ENCODE results near the gene GRIP1.

GRIP1 gene

GRCh38 chr12:66598608-66599007 is 80.3 kb downstream of the GRIP1 start:
- Histone ChIP-seq H3K4me3 (ENCODE audit: insufficient read depth, low read length, poor library complexity, severe bottlenecking) (no peak overlapping the region), H3K27me3 (ENCODE audit: low read length) (no peaks in the 10 kb centered on the region), H3F3A (ENCODE audit: insufficient read depth) (no peaks in the 10 kb centered on the region), H4K20me1 (ENCODE audit: low read depth, low read length) (no peaks in the 10 kb centered on the region), H3K9ac (ENCODE audit: low read length) (no peak overlapping the region), H3K4me2 (ENCODE audit: low read depth, low read length, poor library complexity, severe bottlenecking) (no peak overlapping the region), H3K79me2 (ENCODE audit: insufficient read depth, low read length) (no peaks in the 10 kb centered on the region), H3K27ac (ENCODE audit: low read depth, low read length) (no peak overlapping the region), H3K36me3 (ENCODE audit: low read length) (no peaks in the 10 kb centered on the region), H3K9me2 (replicated peaks; ENCODE audit: insufficient read depth, low read length) (no peaks in the 10 kb centered on the region), H2AFZ (ENCODE audit: low read depth, low read length, severe bottlenecking) (no peak overlapping the region), H3K9me3 (ENCODE audit: insufficient read depth, low read length) (no peaks in the 10 kb centered on the region)
- no peak for TF ChIP-seq EZH2phosphoT487 (conservative IDR thresholded peaks at IDR 0.05; ENCODE audit: low read length)

DNA sequence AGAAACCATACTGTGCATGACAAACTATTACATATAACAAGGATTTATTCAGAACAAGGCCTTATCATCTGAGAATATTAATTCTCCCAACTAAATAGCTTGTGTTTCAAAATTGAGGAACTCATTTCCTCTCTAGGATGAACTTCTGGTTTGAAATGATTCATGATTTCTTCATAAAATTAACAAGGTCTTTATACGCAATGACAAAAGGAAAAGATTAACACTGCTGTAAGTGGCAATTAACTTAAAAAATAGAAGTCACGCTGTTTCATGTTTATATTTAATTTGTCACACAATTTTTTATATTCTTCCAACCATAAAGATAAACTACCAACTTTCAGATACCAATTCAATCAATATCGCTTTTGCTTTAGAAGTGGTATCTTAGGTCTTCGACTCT is 80.8 kb downstream of the GRIP1 start:
- no peaks in the 10 kb centered on the region for H3K27me3 ChIP-seq (ENCODE audit: low read length)
- no peak overlapping the region for H2AFZ ChIP-seq (ENCODE audit: low read depth, low read length, severe bottlenecking)
- H3K9ac ChIP-seq (ENCODE audit: low read length), result no peak overlapping the region
- no peaks in the 10 kb centered on the region for H3K9me2 ChIP-seq (replicated peaks; ENCODE audit: insufficient read depth, low read length)
- no peaks in the 10 kb centered on the region for H3K79me2 ChIP-seq (ENCODE audit: insufficient read depth, low read length)
- no peaks in the 10 kb centered on the region for H3K9me3 ChIP-seq (ENCODE audit: insufficient read depth, low read length)
- no peaks in the 10 kb centered on the region for H3F3A ChIP-seq (ENCODE audit: insufficient read depth)
- no peaks in the 10 kb centered on the region for H3K36me3 ChIP-seq (ENCODE audit: low read length)
- no peak overlapping the region for H3K4me2 ChIP-seq (ENCODE audit: low read depth, low read length, poor library complexity, severe bottlenecking)
- H4K20me1 ChIP-seq (ENCODE audit: low read depth, low read length), result no peaks in the 10 kb centered on the region
- no peak overlapping the region for H3K4me3 ChIP-seq (ENCODE audit: insufficient read depth, low read length, poor library complexity, severe bottlenecking)
- no peak overlapping the region for H3K27ac ChIP-seq (ENCODE audit: low read depth, low read length)
- no peak for TF ChIP-seq EZH2phosphoT487 (conservative IDR thresholded peaks at IDR 0.05; ENCODE audit: low read length)
- TF ChIP-seq, protein P1, sequence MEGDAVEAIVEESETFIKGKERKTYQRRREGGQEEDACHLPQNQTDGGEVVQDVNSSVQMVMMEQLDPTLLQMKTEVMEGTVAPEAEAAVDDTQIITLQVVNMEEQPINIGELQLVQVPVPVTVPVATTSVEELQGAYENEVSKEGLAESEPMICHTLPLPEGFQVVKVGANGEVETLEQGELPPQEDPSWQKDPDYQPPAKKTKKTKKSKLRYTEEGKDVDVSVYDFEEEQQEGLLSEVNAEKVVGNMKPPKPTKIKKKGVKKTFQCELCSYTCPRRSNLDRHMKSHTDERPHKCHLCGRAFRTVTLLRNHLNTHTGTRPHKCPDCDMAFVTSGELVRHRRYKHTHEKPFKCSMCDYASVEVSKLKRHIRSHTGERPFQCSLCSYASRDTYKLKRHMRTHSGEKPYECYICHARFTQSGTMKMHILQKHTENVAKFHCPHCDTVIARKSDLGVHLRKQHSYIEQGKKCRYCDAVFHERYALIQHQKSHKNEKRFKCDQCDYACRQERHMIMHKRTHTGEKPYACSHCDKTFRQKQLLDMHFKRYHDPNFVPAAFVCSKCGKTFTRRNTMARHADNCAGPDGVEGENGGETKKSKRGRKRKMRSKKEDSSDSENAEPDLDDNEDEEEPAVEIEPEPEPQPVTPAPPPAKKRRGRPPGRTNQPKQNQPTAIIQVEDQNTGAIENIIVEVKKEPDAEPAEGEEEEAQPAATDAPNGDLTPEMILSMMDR (IDR thresholded peaks at IDR 0.05; ENCODE audit: insufficient read depth, low read length, poor library complexity, severe bottlenecking), result no peak

- no peaks in the 10 kb centered on the region for H3K27me3 ChIP-seq (ENCODE audit: low read length)
- H2AFZ ChIP-seq (ENCODE audit: low read depth, low read length, severe bottlenecking), result no peak overlapping the region
- H3K79me2 ChIP-seq (ENCODE audit: insufficient read depth, low read length), result no peaks in the 10 kb centered on the region
- H3K4me3 ChIP-seq (ENCODE audit: insufficient read depth, low read length, poor library complexity, severe bottlenecking), result no peak overlapping the region
- TF ChIP-seq, protein P1 (IDR thresholded peaks at IDR 0.05; ENCODE audit: insufficient read depth, low read length, poor library complexity, severe bottlenecking), result no peak
- TF ChIP-seq EZH2phosphoT487 (conservative IDR thresholded peaks at IDR 0.05; ENCODE audit: low read length), result no peak
- H3K9me2 ChIP-seq (replicated peaks; ENCODE audit: insufficient read depth, low read length), result no peaks in the 10 kb centered on the region
- no peaks in the 10 kb centered on the region for H4K20me1 ChIP-seq (ENCODE audit: low read depth, low read length)
- H3K4me2 ChIP-seq (ENCODE audit: low read depth, low read length, poor library complexity, severe bottlenecking), result no peak overlapping the region
- no peaks in the 10 kb centered on the region for H3K36me3 ChIP-seq (ENCODE audit: low read length)
- no peak overlapping the region for H3K27ac ChIP-seq (ENCODE audit: low read depth, low read length)
- H3K9me3 ChIP-seq (ENCODE audit: insufficient read depth, low read length), result no peaks in the 10 kb centered on the region
- H3K9ac ChIP-seq (ENCODE audit: low read length), result no peak overlapping the region
- H3F3A ChIP-seq (ENCODE audit: insufficient read depth), result no peaks in the 10 kb centered on the region
Observed at GRCh38 chr12:66596199-66596598, 82.7 kb downstream of the GRIP1 start.

GRCh38 chr12:66594688-66595087 is 84.2 kb downstream of the GRIP1 start:
- Histone ChIP-seq H3K27ac (ENCODE audit: low read depth, low read length) (no peak overlapping the region), H3K4me3 (ENCODE audit: insufficient read depth, low read length, poor library complexity, severe bottlenecking) (no peak overlapping the region), H2AFZ (ENCODE audit: low read depth, low read length, severe bottlenecking) (no peak overlapping the region), H3K27me3 (ENCODE audit: low read length) (no peaks in the 10 kb centered on the region), H4K20me1 (ENCODE audit: low read depth, low read length) (no peaks in the 10 kb centered on the region), H3K79me2 (ENCODE audit: insufficient read depth, low read length) (no peaks in the 10 kb centered on the region), H3F3A (ENCODE audit: insufficient read depth) (no peaks in the 10 kb centered on the region), H3K9ac (ENCODE audit: low read length) (no peak overlapping the region), H3K4me2 (ENCODE audit: low read depth, low read length, poor library complexity, severe bottlenecking) (no peak overlapping the region), H3K36me3 (ENCODE audit: low read length) (no peaks in the 10 kb centered on the region), H3K9me3 (ENCODE audit: insufficient read depth, low read length) (no peaks in the 10 kb centered on the region), H3K9me2 (replicated peaks; ENCODE audit: insufficient read depth, low read length) (no peaks in the 10 kb centered on the region)
- TF ChIP-seq, protein P1 (IDR thresholded peaks at IDR 0.05; ENCODE audit: insufficient read depth, low read length, poor library complexity, severe bottlenecking), result no peak
- no peak for TF ChIP-seq EZH2phosphoT487 (conservative IDR thresholded peaks at IDR 0.05; ENCODE audit: low read length)

All from SU-DHL-6 (cell line).